GM12878 (cell line): ENCODE results near the gene CFDP1. TPM values are rescaled to one million over a fixed set of nuclear protein-coding genes. Genes with fewer than 3 reads are reported as not detected.

Experiments used
- CBX5 ChIP-seq: sonication (generic); IDR thresholded peaks from 2 replicates; pipeline ENCODE4 v1.6.1; 2016; ENCODE audit warnings: low read depth, moderate library complexity, mild to moderate bottlenecking, inconsistent platforms
- NFIC ChIP-seq: IDR thresholded peaks from 2 replicates; pipeline ENCODE4 v1.6.1; 2012; ENCODE audit warnings: low read depth, mild to moderate bottlenecking, inconsistent platforms, low read length, moderate library complexity
- PKNOX1 ChIP-seq: fragments of 450-650 bp; IDR thresholded peaks from 2 replicates; pipeline ENCODE4 v1.6.1; 2016; ENCODE audit warnings: mild to moderate bottlenecking
- POU2F2 ChIP-seq: IDR thresholded peaks from 3 replicates; pipeline ENCODE4 v1.6.1; 2011; ENCODE audit warnings: low read depth, mild to moderate bottlenecking, low read length, borderline replicate concordance
- RAD51 ChIP-seq: fragments of 450-650 bp; IDR thresholded peaks from 2 replicates; pipeline ENCODE4 v1.6.1; 2016; ENCODE audit warnings: moderate library complexity, mild to moderate bottlenecking, inconsistent platforms
- SIN3A ChIP-seq: IDR thresholded peaks from 2 replicates; pipeline ENCODE4 v1.6.1; 2012; ENCODE audit warnings: low read depth, low read length, improper control_type of control experiment
- SRF ChIP-seq, 2 experiments: IDR thresholded peaks; 2 replicates each; pipeline ENCODE4 v1.6.1; 2011; ENCODE audit warnings: low read depth in 2 of 2, low read length in 2 of 2, mild to moderate bottlenecking in 1 of 2, moderate library complexity in 1 of 2
- TBL1XR1 ChIP-seq: IDR thresholded peaks from 2 replicates; pipeline ENCODE4 v1.6.1; 2012; ENCODE audit warnings: low read depth, low read length, improper control_type of control experiment
- ZNF207 ChIP-seq: fragments of 450-650 bp; IDR thresholded peaks from 2 replicates; pipeline ENCODE4 v1.6.1; 2014; ENCODE audit warnings: antibody characterized with exemption, mild to moderate bottlenecking, borderline replicate concordance
- ZNF384 ChIP-seq: IDR thresholded peaks from 2 replicates; pipeline ENCODE4 v1.6.1; 2012; ENCODE audit warnings: low read depth, mild to moderate bottlenecking, low read length, improper control_type of control experiment, borderline replicate concordance
- ZSCAN29 ChIP-seq: fragments of 450-650 bp; IDR thresholded peaks from 2 replicates; pipeline ENCODE4 v1.6.1; 2017; ENCODE audit warnings: mild to moderate bottlenecking, moderate library complexity
- polyA plus RNA-seq, 11 experiments: library from polyadenylated mRNA; depleted of rRNA in 4 of 11; unstranded in 6 of 11; stranded (reverse) in 5 of 11; fragments of >200 nt; fragmentation: Nextera tagmentation in 4 of 11; fragmentation: Illumina TruSeq in 1 of 11; extraction: Ambion mirVana in 4 of 11; extraction: Trizol in 1 of 11; gene quantifications; 1 replicate in 1 of 11; 2 replicates in 10 of 11; pipeline versions ENCODE4 v1.2.1 to v1.2.3, GENCODE V29; 2011 to 2016; ENCODE audit warnings: inconsistent platforms in 2 of 11, missing spikeins in 2 of 11, low read depth in 1 of 11
- total RNA-seq, 4 experiments: library from RNA; depleted of rRNA in 3 of 4; stranded (reverse); fragments of >200 nt in 3 of 4; fragmentation: Illumina TruSeq in 1 of 4; extraction: Trizol in 1 of 4; gene quantifications; 2 replicates each; pipeline versions ENCODE4 v1.2.1 to v1.2.3, GENCODE V29; 2013 to 2021
- TF ChIP-seq, protein P1 (sequence below): fragments of 450-650 bp; formaldehyde crosslinking; IDR thresholded peaks from 2 replicates; pipeline ENCODE4 v1.4.0; 2022; ENCODE audit warnings: mild to moderate bottlenecking, moderate library complexity
- TF ChIP-seq, protein P2 (sequence below): fragments of 450-650 bp; IDR thresholded peaks from 2 replicates; pipeline ENCODE4 v1.6.1; 2017; ENCODE audit warnings: mild to moderate bottlenecking, moderate library complexity
- TF ChIP-seq, protein P3 (sequence below): fragments of 450-650 bp; IDR thresholded peaks from 2 replicates; pipeline ENCODE4 v1.6.1; 2017; ENCODE audit warnings: borderline replicate concordance
- TF ChIP-seq, protein P4 (sequence below): IDR thresholded peaks from 2 replicates; pipeline ENCODE4 v1.6.1; 2012; ENCODE audit warnings: low read depth, low read length, improper control_type of control experiment

The CFDP1 gene
- total and polyA plus RNA-seq, 10 of the 15 experiments (the other 5 are each of a cell fraction or from before 2014, with no cell fraction given) = 22.3 to 64.8 (median 36.7) TPM

- TF ChIP-seq, protein P1, sequence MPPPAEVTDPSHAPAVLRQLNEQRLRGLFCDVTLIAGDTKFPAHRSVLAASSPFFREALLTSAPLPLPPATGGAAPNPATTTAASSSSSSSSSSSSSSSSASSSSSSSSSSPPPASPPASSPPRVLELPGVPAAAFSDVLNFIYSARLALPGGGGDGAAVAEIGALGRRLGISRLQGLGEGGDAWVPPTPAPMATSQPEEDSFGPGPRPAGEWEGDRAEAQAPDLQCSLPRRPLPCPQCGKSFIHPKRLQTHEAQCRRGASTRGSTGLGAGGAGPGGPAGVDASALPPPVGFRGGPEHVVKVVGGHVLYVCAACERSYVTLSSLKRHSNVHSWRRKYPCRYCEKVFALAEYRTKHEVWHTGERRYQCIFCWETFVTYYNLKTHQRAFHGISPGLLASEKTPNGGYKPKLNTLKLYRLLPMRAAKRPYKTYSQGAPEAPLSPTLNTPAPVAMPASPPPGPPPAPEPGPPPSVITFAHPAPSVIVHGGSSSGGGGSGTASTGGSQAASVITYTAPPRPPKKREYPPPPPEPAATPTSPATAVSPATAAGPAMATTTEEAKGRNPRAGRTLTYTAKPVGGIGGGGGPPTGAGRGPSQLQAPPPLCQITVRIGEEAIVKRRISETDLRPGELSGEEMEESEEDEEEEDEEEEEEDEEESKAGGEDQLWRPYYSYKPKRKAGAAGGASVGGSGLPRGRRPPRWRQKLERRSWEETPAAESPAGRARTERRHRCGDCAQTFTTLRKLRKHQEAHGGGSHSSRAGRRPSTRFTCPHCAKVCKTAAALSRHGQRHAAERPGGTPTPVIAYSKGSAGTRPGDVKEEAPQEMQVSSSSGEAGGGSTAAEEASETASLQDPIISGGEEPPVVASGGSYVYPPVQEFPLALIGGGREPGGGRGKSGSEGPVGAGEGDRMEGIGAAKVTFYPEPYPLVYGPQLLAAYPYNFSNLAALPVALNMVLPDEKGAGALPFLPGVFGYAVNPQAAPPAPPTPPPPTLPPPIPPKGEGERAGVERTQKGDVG (CRISPR knock-in tag) = no peak
- TF ChIP-seq ZSCAN29 (no peak), ZNF384 (0 out of 2 replicates have a peak, but pooled peaks have one; percentile 43), RAD51 (peak; percentile 61), TBL1XR1 (0 out of 2 replicates have a peak, but pooled peaks have one; percentile 33), ZNF207 (no peak), POU2F2 (peak; percentile 38; the same call in 1 of the 3 replicates), PKNOX1 (0 out of 2 replicates have a peak, but pooled peaks have one; percentile 13), SRF (IDR thresholded peaks at IDR 0.05; ENCODE audit: low read depth in 2 of 2, low read length in 2 of 2) (no peak), NFIC (0 out of 2 replicates have a peak, but pooled peaks have one; percentile 25), CBX5 (peak; percentile 18; the same call in 1 of the 2 replicates), SIN3A (peak; percentile 77; the same call in 1 of the 2 replicates)
- TF ChIP-seq, protein P2, sequence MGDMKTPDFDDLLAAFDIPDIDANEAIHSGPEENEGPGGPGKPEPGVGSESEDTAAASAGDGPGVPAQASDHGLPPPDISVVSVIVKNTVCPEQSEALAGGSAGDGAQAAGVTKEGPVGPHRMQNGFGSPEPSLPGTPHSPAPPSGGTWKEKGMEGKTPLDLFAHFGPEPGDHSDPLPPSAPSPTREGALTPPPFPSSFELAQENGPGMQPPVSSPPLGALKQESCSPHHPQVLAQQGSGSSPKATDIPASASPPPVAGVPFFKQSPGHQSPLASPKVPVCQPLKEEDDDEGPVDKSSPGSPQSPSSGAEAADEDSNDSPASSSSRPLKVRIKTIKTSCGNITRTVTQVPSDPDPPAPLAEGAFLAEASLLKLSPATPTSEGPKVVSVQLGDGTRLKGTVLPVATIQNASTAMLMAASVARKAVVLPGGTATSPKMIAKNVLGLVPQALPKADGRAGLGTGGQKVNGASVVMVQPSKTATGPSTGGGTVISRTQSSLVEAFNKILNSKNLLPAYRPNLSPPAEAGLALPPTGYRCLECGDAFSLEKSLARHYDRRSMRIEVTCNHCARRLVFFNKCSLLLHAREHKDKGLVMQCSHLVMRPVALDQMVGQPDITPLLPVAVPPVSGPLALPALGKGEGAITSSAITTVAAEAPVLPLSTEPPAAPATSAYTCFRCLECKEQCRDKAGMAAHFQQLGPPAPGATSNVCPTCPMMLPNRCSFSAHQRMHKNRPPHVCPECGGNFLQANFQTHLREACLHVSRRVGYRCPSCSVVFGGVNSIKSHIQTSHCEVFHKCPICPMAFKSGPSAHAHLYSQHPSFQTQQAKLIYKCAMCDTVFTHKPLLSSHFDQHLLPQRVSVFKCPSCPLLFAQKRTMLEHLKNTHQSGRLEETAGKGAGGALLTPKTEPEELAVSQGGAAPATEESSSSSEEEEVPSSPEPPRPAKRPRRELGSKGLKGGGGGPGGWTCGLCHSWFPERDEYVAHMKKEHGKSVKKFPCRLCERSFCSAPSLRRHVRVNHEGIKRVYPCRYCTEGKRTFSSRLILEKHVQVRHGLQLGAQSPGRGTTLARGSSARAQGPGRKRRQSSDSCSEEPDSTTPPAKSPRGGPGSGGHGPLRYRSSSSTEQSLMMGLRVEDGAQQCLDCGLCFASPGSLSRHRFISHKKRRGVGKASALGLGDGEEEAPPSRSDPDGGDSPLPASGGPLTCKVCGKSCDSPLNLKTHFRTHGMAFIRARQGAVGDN = peak; percentile 67; the same call in 1 of the 2 replicates
- TF ChIP-seq, protein P3, sequence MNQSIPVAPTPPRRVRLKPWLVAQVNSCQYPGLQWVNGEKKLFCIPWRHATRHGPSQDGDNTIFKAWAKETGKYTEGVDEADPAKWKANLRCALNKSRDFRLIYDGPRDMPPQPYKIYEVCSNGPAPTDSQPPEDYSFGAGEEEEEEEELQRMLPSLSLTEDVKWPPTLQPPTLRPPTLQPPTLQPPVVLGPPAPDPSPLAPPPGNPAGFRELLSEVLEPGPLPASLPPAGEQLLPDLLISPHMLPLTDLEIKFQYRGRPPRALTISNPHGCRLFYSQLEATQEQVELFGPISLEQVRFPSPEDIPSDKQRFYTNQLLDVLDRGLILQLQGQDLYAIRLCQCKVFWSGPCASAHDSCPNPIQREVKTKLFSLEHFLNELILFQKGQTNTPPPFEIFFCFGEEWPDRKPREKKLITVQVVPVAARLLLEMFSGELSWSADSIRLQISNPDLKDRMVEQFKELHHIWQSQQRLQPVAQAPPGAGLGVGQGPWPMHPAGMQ = no peak
- TF ChIP-seq, protein P4, sequence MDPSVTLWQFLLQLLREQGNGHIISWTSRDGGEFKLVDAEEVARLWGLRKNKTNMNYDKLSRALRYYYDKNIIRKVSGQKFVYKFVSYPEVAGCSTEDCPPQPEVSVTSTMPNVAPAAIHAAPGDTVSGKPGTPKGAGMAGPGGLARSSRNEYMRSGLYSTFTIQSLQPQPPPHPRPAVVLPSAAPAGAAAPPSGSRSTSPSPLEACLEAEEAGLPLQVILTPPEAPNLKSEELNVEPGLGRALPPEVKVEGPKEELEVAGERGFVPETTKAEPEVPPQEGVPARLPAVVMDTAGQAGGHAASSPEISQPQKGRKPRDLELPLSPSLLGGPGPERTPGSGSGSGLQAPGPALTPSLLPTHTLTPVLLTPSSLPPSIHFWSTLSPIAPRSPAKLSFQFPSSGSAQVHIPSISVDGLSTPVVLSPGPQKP = no peak
Observed at GRCh38 chr16:75433732-75434413, 570 bp upstream of the CFDP1 start (continued).
